Left ventricle myocardium inferior (tissue), 1 donor: ENCODE results near the gene GPC6. TPM values are rescaled to one million over a fixed set of nuclear protein-coding genes. Genes with fewer than 3 reads are reported as not detected.

Source experiments
- DNase-seq: peaks from one replicate; pipeline ENCODE4 v3.0.0-alpha.2; 2020
- H3K27ac ChIP-seq: fragments of 200-600 bp; replicated peaks from 2 replicates; pipeline ENCODE4 v1.8.0; 2021
- H3K27me3 ChIP-seq: fragments of 200-600 bp; 2 replicates; pipeline ENCODE4 v1.8.0; 2021; ENCODE audit warnings: low read depth
- H3K36me3 ChIP-seq: fragments of 200-600 bp; 2 replicates; pipeline ENCODE4 v1.8.0; 2021
- H3K4me1 ChIP-seq: fragments of 200-600 bp; 2 replicates; pipeline ENCODE4 v1.8.0; 2021
- H3K4me3 ChIP-seq: fragments of 200-600 bp; 2 replicates; pipeline ENCODE4 v1.8.0; 2021; ENCODE audit warnings: mild to moderate bottlenecking, moderate library complexity
- H3K9me3 ChIP-seq: fragments of 200-600 bp; replicated peaks from 2 replicates; pipeline ENCODE4 v1.8.0; 2021
- CTCF ChIP-seq: fragments of 200-600 bp; IDR thresholded peaks from 2 replicates; pipeline ENCODE4 v1.8.0; 2021; ENCODE audit warnings: antibody characterized with exemption, mild to moderate bottlenecking, borderline replicate concordance
- intact Hi-C: fragments of 100-400 bp; cut with micrococcal nuclease; formaldehyde crosslinking; loops from one replicate; pipeline ENCODE4 v1.11.0; 2022
- total RNA-seq: library from RNA; stranded (reverse); fragmentation: NEBNext Ultra II Directional; extraction: Animal tissue kit (Norgen Biotek cat#: 25700); gene quantifications from one replicate; pipeline ENCODE4 v1.2.1, GENCODE V29; 2021
- donor health status: DM: no; HTN: yes; CAD: no; lungs with severe emphysema.

Gene GPC6
- total RNA-seq, 1 donor from 2014 or later: 1.8 TPM

- Histone ChIP-seq H3K4me1 (no peaks in the 10 kb centered on the region), H3K36me3 (no peaks in the 10 kb centered on the region), H3K27ac (no peak overlapping the region), H3K9me3 (no peaks in the 10 kb centered on the region), H3K27me3 (no peaks in the 10 kb centered on the region), H3K4me3 (no peak overlapping the region)
- DNase-seq: no peak
- TF ChIP-seq CTCF: no peak
- intact Hi-C loops: no loop called here
These were observed 70.0 kb downstream of the GPC6 start for GRCh38 chr13:93296584-93296983.

DNA sequence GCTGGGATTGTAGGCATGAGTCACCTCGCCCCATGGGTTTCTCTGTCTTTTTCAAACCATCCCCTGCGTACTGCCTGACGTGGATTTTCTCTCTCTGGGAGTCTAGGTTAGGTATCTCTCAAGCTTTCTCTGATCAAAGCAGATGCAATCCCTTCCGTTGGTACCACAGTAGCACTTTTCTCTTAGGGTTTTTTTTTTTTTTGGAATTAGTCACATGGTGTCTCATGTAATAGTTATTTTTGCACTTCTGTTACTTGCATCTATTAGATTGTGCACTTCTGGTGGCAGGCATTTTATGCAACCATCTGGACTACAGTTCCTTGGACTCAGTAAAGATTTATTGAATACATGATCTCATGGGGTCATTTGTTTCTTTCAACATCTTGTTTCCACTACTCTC is 72.1 kb downstream of the GPC6 start:
- H3K36me3 ChIP-seq: no peaks in the 10 kb centered on the region

DNA sequence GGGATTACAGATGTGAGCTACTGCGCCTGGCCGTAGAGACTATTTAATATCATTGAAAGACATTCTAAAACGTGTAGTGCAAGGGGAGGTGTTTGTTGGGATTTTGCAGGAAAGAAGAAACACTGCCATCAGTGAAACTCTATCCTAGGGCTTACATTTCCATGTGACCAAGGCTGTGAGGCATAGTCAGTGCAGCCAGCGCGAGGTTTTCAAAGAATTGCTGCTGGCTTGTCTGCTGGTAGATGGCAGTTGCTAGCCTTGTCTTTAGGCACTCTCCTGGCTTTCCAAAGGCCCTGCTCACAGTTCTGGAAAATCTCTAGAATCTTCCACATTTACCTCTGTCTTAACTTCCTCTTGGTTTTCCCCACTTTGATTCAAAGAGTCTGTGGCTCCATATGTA is 77.5 kb downstream of the GPC6 start:
- no peaks in the 10 kb centered on the region for H3K36me3 ChIP-seq
- H3K27ac ChIP-seq: no peak overlapping the region
- H3K4me1 ChIP-seq: no peaks in the 10 kb centered on the region
- H3K27me3 ChIP-seq: no peaks in the 10 kb centered on the region
- H3K9me3 ChIP-seq: no peaks in the 10 kb centered on the region
- TF ChIP-seq CTCF: no peak
- intact Hi-C loops: no loop called here
- DNase-seq: no peak
- no peak overlapping the region for H3K4me3 ChIP-seq

More for the DNA sequence above, 72.1 kb downstream of the GPC6 start:
- H3K27ac ChIP-seq: no peak overlapping the region
- no peaks in the 10 kb centered on the region for H3K4me1 ChIP-seq
- intact Hi-C loops: no loop called here
- no peak for DNase-seq
- H3K9me3 ChIP-seq: no peaks in the 10 kb centered on the region
- H3K4me3 ChIP-seq: no peak overlapping the region
- H3K27me3 ChIP-seq: no peaks in the 10 kb centered on the region
- no peak for TF ChIP-seq CTCF

GRCh38 chr13:93304868-93305613 is 78.4 kb downstream of the GPC6 start:
- Histone ChIP-seq H3K27ac (no peak overlapping the region), H3K9me3 (no peaks in the 10 kb centered on the region), H3K4me3 (no peak overlapping the region), H3K4me1 (no peaks in the 10 kb centered on the region), H3K36me3 (no peaks in the 10 kb centered on the region), H3K27me3 (no peaks in the 10 kb centered on the region)
- no peak for DNase-seq
- TF ChIP-seq CTCF: no peak
- intact Hi-C loops: no loop called here

DNA sequence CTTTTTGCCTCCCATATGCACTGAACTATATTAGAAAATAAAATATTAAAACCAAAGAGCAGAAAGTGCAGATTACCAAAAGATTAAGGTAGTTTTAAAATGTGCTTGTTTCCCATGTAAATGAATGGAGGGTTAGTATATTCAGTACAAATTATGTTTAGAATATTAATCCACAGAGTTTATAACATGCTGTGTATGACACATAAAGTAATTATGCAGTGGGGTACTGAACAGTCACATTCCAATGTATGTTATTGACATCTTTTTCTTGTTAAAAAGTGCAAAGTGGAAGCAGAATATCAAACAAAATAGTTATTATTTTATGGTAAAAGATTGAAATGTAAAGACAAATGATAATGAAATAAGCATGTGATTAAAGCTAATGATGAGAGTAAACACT is 79.3 kb downstream of the GPC6 start:
- DNase-seq: no peak
- TF ChIP-seq CTCF: no peak

More for the DNA sequence above, 79.3 kb downstream of the GPC6 start:
- Histone ChIP-seq H3K4me3 (no peak overlapping the region), H3K27me3 (no peaks in the 10 kb centered on the region), H3K36me3 (no peaks in the 10 kb centered on the region), H3K4me1 (no peaks in the 10 kb centered on the region), H3K27ac (no peak overlapping the region), H3K9me3 (no peaks in the 10 kb centered on the region)
- intact Hi-C loops: no loop called here
